HepG2 (cell line): ENCODE data around the gene DHRS4L2. TPM values are rescaled to one million over a fixed set of nuclear protein-coding genes. Genes with fewer than 3 reads are reported as not detected.

Source experiments
- ARID2 ChIP-seq: sonication (generic); formaldehyde crosslinking; IDR thresholded peaks from 2 replicates; pipeline ENCODE4 v1.8.1; 2022; ENCODE audit warnings: mild to moderate bottlenecking, missing genetic modification reagents, borderline replicate concordance
- CEBPG ChIP-seq: IDR thresholded peaks from 2 replicates; pipeline ENCODE4 v1.6.1; 2016
- POLR2G ChIP-seq: fragments of 200-400 bp; formaldehyde crosslinking; IDR thresholded peaks from 2 replicates; pipeline ENCODE4 v1.6.1; 2018; ENCODE audit warnings: mild to moderate bottlenecking, low read depth, low read length, moderate library complexity
- SOX5 ChIP-seq: IDR thresholded peaks from 2 replicates; pipeline ENCODE4 v1.6.1; 2016; ENCODE audit warnings: borderline replicate concordance
- ZBTB7A ChIP-seq: sonication (generic); formaldehyde crosslinking; IDR thresholded peaks from 2 replicates; pipeline ENCODE4 v1.8.0; 2022; ENCODE audit warnings: mild to moderate bottlenecking, missing genetic modification reagents
- ZFX ChIP-seq: sonication (generic); formaldehyde crosslinking; IDR thresholded peaks from 2 replicates; pipeline ENCODE4 v1.4.0; 2020; ENCODE audit warnings: mild to moderate bottlenecking, low read depth, missing genetic modification reagents, moderate library complexity
- ZFY ChIP-seq: sonication (generic); formaldehyde crosslinking; IDR thresholded peaks from 2 replicates; pipeline ENCODE4 v1.4.0; 2020; ENCODE audit warnings: missing genetic modification reagents
- ZNF292 ChIP-seq: sonication (generic); formaldehyde crosslinking; IDR thresholded peaks from 2 replicates; pipeline ENCODE4 v1.8.1; 2022; ENCODE audit warnings: mild to moderate bottlenecking, low read depth, missing genetic modification reagents, borderline replicate concordance
- ZNF768 ChIP-seq: sonication (generic); formaldehyde crosslinking; IDR thresholded peaks from 2 replicates; pipeline ENCODE4 v1.4.0; 2020; ENCODE audit warnings: missing genetic modification reagents
- ZNF839 ChIP-seq: sonication (generic); formaldehyde crosslinking; IDR thresholded peaks from 2 replicates; pipeline ENCODE4 v1.4.0; 2020; ENCODE audit warnings: missing genetic modification reagents, mild to moderate bottlenecking, borderline replicate concordance
- polyA plus RNA-seq, 8 experiments: library from polyadenylated mRNA; depleted of rRNA in 3 of 8; stranded (reverse) in 7 of 8; unstranded in 1 of 8; fragments of >200 nt; fragmentation: Illumina TruSeq in 4 of 8; extraction: Trizol in 4 of 8; gene quantifications; 2 replicates each; pipeline versions ENCODE4 v1.2.1 to v1.2.3, GENCODE V29; 2011 to 2016; ENCODE audit warnings: low read depth in 4 of 8, missing spikeins in 1 of 8, mixed read lengths in 1 of 8; ENCODE audit not compliant: insufficient read depth in 1 of 8
- total RNA-seq, 5 experiments: library from RNA; depleted of rRNA; stranded (reverse); fragments of >200 nt; fragmentation: Illumina TruSeq; extraction: Trizol; gene quantifications; 2 replicates each; pipeline ENCODE4 v1.2.3, GENCODE V29; 2016; ENCODE audit warnings: low read depth in 1 of 5
- TF ChIP-seq, protein P1 (sequence below): sonication (generic); formaldehyde crosslinking; IDR thresholded peaks from 2 replicates; pipeline ENCODE4 v1.4.0; 2020; ENCODE audit warnings: missing genetic modification reagents, low read depth, mild to moderate bottlenecking, borderline replicate concordance
- TF ChIP-seq, protein P2 (sequence below): sonication (generic); formaldehyde crosslinking; IDR thresholded peaks from 2 replicates; pipeline ENCODE4 v1.4.0; 2020; ENCODE audit warnings: missing genetic modification reagents
- TF ChIP-seq, protein P3 (sequence below): sonication (generic); formaldehyde crosslinking; IDR thresholded peaks from 2 replicates; pipeline ENCODE4 v1.4.0; 2020; ENCODE audit warnings: missing genetic modification reagents, borderline replicate concordance
- TF ChIP-seq, protein P4 (sequence below): IDR thresholded peaks from 2 replicates; pipeline ENCODE4 v1.6.1; 2018; ENCODE audit warnings: missing genetic modification reagents, mild to moderate bottlenecking, missing compliant biosample characterization

The DHRS4L2 gene
- total and polyA plus RNA-seq, 2 of the 13 experiments (the other 11 are each of a cell fraction or from before 2014, with no cell fraction given), result 24.7 to 38.2 TPM

DNA sequence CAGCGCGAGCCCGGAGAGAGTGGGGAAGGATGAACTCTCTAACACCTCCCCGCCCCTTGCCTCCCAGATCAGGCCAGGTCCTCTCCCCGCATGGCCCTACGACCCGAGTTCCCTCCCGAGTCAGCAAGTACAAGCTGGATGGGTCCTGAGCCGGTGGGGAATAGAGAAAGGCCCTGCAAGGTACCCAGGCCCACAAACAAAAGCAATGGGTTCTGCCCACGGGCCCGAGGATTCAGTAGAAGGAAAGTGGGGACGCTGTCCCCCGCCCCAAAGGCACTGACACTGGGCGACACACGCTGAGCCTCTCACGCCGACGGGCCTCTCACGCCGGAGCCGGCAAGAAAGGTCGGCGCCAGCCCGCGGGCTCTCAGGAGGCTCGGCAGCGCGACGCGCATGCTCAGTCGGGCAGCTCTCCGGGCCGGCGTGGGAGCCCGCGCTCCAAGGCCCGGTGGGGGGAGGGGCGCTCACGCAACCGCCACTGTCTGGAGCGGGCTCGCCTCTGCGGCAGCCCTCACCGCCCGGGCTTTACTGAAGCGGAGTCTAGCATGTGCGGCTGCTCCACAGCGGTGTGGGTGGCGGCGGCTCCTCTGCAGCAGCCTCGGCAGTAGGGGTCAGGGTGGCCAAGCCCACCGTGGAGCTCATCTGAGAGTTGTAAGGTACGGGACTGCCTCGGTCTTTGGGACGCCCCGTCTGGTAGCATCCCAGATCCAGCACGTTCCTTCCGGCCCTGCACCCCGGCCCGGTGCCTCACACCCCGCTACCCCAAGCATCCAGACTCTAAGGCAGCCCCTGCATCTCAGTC lies 19.0 kb upstream of the DHRS4L2 start (continued):
- TF ChIP-seq ZBTB7A, result peak; percentile 82
- TF ChIP-seq SOX5, result peak; percentile 61
- TF ChIP-seq ZNF768 (CRISPR knock-in tag), result peak; percentile 78
- peak; percentile 59; the same call in 1 of the 2 replicates for TF ChIP-seq POLR2G
- TF ChIP-seq, protein P1, sequence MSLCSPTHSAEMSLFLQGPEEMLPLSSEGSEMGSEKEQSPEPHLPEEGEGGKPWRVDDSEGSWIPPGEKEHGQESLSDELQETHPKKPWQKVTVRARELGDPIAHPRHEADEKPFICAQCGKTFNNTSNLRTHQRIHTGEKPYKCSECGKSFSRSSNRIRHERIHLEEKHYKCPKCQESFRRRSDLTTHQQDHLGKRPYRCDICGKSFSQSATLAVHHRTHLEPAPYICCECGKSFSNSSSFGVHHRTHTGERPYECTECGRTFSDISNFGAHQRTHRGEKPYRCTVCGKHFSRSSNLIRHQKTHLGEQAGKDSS (CRISPR knock-in tag), result peak; percentile 69; the same call in 1 of the 2 replicates
- TF ChIP-seq, protein P2, sequence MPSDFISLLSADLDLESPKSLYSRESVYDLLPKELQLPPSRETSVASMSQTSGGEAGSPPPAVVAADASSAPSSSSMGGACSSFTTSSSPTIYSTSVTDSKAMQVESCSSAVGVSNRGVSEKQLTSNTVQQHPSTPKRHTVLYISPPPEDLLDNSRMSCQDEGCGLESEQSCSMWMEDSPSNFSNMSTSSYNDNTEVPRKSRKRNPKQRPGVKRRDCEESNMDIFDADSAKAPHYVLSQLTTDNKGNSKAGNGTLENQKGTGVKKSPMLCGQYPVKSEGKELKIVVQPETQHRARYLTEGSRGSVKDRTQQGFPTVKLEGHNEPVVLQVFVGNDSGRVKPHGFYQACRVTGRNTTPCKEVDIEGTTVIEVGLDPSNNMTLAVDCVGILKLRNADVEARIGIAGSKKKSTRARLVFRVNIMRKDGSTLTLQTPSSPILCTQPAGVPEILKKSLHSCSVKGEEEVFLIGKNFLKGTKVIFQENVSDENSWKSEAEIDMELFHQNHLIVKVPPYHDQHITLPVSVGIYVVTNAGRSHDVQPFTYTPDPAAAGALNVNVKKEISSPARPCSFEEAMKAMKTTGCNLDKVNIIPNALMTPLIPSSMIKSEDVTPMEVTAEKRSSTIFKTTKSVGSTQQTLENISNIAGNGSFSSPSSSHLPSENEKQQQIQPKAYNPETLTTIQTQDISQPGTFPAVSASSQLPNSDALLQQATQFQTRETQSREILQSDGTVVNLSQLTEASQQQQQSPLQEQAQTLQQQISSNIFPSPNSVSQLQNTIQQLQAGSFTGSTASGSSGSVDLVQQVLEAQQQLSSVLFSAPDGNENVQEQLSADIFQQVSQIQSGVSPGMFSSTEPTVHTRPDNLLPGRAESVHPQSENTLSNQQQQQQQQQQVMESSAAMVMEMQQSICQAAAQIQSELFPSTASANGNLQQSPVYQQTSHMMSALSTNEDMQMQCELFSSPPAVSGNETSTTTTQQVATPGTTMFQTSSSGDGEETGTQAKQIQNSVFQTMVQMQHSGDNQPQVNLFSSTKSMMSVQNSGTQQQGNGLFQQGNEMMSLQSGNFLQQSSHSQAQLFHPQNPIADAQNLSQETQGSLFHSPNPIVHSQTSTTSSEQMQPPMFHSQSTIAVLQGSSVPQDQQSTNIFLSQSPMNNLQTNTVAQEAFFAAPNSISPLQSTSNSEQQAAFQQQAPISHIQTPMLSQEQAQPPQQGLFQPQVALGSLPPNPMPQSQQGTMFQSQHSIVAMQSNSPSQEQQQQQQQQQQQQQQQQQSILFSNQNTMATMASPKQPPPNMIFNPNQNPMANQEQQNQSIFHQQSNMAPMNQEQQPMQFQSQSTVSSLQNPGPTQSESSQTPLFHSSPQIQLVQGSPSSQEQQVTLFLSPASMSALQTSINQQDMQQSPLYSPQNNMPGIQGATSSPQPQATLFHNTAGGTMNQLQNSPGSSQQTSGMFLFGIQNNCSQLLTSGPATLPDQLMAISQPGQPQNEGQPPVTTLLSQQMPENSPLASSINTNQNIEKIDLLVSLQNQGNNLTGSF, result 0 out of 2 replicates have a peak, but pooled peaks have one; percentile 36
- TF ChIP-seq ZFY (CRISPR knock-in tag), result peak; percentile 89
- TF ChIP-seq, protein P3, sequence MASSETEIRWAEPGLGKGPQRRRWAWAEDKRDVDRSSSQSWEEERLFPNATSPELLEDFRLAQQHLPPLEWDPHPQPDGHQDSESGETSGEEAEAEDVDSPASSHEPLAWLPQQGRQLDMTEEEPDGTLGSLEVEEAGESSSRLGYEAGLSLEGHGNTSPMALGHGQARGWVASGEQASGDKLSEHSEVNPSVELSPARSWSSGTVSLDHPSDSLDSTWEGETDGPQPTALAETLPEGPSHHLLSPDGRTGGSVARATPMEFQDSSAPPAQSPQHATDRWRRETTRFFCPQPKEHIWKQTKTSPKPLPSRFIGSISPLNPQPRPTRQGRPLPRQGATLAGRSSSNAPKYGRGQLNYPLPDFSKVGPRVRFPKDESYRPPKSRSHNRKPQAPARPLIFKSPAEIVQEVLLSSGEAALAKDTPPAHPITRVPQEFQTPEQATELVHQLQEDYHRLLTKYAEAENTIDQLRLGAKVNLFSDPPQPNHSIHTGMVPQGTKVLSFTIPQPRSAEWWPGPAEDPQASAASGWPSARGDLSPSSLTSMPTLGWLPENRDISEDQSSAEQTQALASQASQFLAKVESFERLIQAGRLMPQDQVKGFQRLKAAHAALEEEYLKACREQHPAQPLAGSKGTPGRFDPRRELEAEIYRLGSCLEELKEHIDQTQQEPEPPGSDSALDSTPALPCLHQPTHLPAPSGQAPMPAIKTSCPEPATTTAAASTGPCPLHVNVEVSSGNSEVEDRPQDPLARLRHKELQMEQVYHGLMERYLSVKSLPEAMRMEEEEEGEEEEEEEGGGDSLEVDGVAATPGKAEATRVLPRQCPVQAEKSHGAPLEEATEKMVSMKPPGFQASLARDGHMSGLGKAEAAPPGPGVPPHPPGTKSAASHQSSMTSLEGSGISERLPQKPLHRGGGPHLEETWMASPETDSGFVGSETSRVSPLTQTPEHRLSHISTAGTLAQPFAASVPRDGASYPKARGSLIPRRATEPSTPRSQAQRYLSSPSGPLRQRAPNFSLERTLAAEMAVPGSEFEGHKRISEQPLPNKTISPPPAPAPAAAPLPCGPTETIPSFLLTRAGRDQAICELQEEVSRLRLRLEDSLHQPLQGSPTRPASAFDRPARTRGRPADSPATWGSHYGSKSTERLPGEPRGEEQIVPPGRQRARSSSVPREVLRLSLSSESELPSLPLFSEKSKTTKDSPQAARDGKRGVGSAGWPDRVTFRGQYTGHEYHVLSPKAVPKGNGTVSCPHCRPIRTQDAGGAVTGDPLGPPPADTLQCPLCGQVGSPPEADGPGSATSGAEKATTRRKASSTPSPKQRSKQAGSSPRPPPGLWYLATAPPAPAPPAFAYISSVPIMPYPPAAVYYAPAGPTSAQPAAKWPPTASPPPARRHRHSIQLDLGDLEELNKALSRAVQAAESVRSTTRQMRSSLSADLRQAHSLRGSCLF (CRISPR knock-in tag), result 0 out of 2 replicates have a peak, but pooled peaks have one; percentile 59
- peak; percentile 79 for TF ChIP-seq ZFX (CRISPR knock-in tag)
- TF ChIP-seq ARID2, result 0 out of 2 replicates have a peak, but pooled peaks have one; percentile 58
- 0 out of 2 replicates have a peak, but pooled peaks have one; percentile 20 for TF ChIP-seq ZNF292 (CRISPR knock-in tag)
- TF ChIP-seq CEBPG (CRISPR knock-in tag), result peak; percentile 72
- TF ChIP-seq, protein P4, sequence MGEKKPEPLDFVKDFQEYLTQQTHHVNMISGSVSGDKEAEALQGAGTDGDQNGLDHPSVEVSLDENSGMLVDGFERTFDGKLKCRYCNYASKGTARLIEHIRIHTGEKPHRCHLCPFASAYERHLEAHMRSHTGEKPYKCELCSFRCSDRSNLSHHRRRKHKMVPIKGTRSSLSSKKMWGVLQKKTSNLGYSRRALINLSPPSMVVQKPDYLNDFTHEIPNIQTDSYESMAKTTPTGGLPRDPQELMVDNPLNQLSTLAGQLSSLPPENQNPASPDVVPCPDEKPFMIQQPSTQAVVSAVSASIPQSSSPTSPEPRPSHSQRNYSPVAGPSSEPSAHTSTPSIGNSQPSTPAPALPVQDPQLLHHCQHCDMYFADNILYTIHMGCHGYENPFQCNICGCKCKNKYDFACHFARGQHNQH (CRISPR knock-in tag), result peak; percentile 77
- peak; percentile 75; the same call in 1 of the 2 replicates for TF ChIP-seq ZNF839 (CRISPR knock-in tag)
